HEK293 (cell line): ENCODE results near the gene ST3GAL5.

Experiments used
- CTCF ChIA-PET: fragments of 350-600 bp; formaldehyde crosslinking; extraction: SDS; loops from one replicate; lab custom pipeline; 2021; ENCODE audit warnings: antibody characterized with exemption; lab: Yijun Ruan, JAX
- POLR2A ChIA-PET: fragments of 300-600 bp; formaldehyde crosslinking; extraction: SDS; loops from one replicate; lab custom pipeline; 2020; ENCODE audit warnings: antibody characterized with exemption, inconsistent platforms; lab: Yijun Ruan, JAX
- H3K27ac ChIP-seq: fragments of 200-500 bp; sonication (Bioruptor generic); 2 replicates; pipeline ENCODE4 v1.5.1; 2014; ENCODE audit warnings: low read depth, low read length, control low read depth, inconsistent platforms; ENCODE audit errors: extremely low read depth
- H3K36me3 ChIP-seq, 2 experiments: fragments of 200-500 bp in 1 of 2; sonication (Bioruptor generic) in 1 of 2; 1 replicate in 1 of 2; 2 replicates in 1 of 2; pipeline ENCODE4 v1.5.1; 2014 to 2017; ENCODE audit warnings: inconsistent platforms in 2 of 2, low read length in 2 of 2; ENCODE audit not compliant: control insufficient read depth in 2 of 2, insufficient read depth in 1 of 2
- H3K4me1 ChIP-seq: fragments of 200-500 bp; sonication (Bioruptor generic); 2 replicates; pipeline ENCODE4 v1.5.1; 2014; ENCODE audit warnings: mild to moderate bottlenecking, low read length, inconsistent platforms; ENCODE audit not compliant: control insufficient read depth, insufficient read depth
- H3K4me3 ChIP-seq: 2 replicates; pipeline ENCODE4 v1.5.1; 2011; ENCODE audit warnings: low read depth, mild to moderate bottlenecking, control low read depth, low read length, moderate library complexity
- H3K9me3 ChIP-seq: fragments of 200-500 bp; sonication (Bioruptor generic); 2 replicates; pipeline ENCODE4 v1.5.1; 2014; ENCODE audit warnings: low read depth, low read length, inconsistent platforms; ENCODE audit not compliant: control insufficient read depth, insufficient read depth
- KLF16 ChIP-seq: fragments of 450-650 bp; formaldehyde crosslinking; IDR thresholded peaks from 2 replicates; pipeline ENCODE4 v1.5.1; 2017; ENCODE audit warnings: missing biosample characterization, missing genetic modification characterization
- PBX3 ChIP-seq: sonication (generic); formaldehyde crosslinking; IDR thresholded peaks from 2 replicates; pipeline ENCODE4 v1.8.1; 2022; ENCODE audit warnings: mild to moderate bottlenecking, moderate library complexity, missing genetic modification reagents
- SCRT1 ChIP-seq: fragments of 450-650 bp; formaldehyde crosslinking; IDR thresholded peaks from 2 replicates; pipeline ENCODE4 v1.5.1; 2016; ENCODE audit warnings: missing biosample characterization, missing genetic modification characterization, borderline replicate concordance
- ZBTB10 ChIP-seq: fragments of 450-650 bp; formaldehyde crosslinking; IDR thresholded peaks from 2 replicates; pipeline ENCODE4 v1.5.1; 2016; ENCODE audit warnings: missing biosample characterization, missing genetic modification characterization
- ZBTB49 ChIP-seq: fragments of 450-650 bp; formaldehyde crosslinking; IDR thresholded peaks from 2 replicates; pipeline ENCODE4 v1.5.1; 2016; ENCODE audit warnings: missing biosample characterization, missing genetic modification characterization, low read depth
- ZNF184 ChIP-seq: fragments of 450-650 bp; IDR thresholded peaks from 2 replicates; pipeline ENCODE4 v1.5.1; 2018; ENCODE audit warnings: missing biosample characterization, mild to moderate bottlenecking, missing genetic modification characterization
- ZNF341 ChIP-seq: fragments of 450-650 bp; formaldehyde crosslinking; IDR thresholded peaks from 2 replicates; pipeline ENCODE4; 2016; ENCODE audit warnings: low read depth, missing biosample characterization, missing genetic modification characterization
- ZNF513 ChIP-seq: fragments of 450-650 bp; IDR thresholded peaks from 2 replicates; pipeline ENCODE4 v1.5.1; 2018; ENCODE audit warnings: missing biosample characterization, missing genetic modification characterization
- ZNF521 ChIP-seq: fragments of 450-650 bp; formaldehyde crosslinking; IDR thresholded peaks from 2 replicates; pipeline ENCODE4 v1.5.1; 2017; ENCODE audit warnings: missing biosample characterization, mild to moderate bottlenecking, missing genetic modification characterization
- ZNF549 ChIP-seq: fragments of 450-650 bp; IDR thresholded peaks from 2 replicates; pipeline ENCODE4 v1.5.1; 2018; ENCODE audit warnings: missing biosample characterization, missing genetic modification characterization, mild to moderate bottlenecking, inconsistent platforms, moderate library complexity
- ZNF621 ChIP-seq: fragments of 450-650 bp; formaldehyde crosslinking; IDR thresholded peaks from 2 replicates; pipeline ENCODE4 v1.5.1; 2017; ENCODE audit warnings: missing biosample characterization, missing genetic modification characterization
- ZNF704 ChIP-seq: fragments of 450-650 bp; formaldehyde crosslinking; IDR thresholded peaks from 2 replicates; pipeline ENCODE4 v1.5.1; 2016; ENCODE audit warnings: missing biosample characterization, missing genetic modification characterization
- ZNF792 ChIP-seq: fragments of 450-650 bp; formaldehyde crosslinking; IDR thresholded peaks from 2 replicates; pipeline ENCODE4 v1.5.1; 2016; ENCODE audit warnings: missing biosample characterization, missing genetic modification characterization
- ZNF837 ChIP-seq: fragments of 450-650 bp; formaldehyde crosslinking; IDR thresholded peaks from 2 replicates; pipeline ENCODE4 v1.5.1; 2016; ENCODE audit warnings: missing biosample characterization, missing genetic modification characterization

Gene ST3GAL5

GRCh38 chr2:85902496-85902895 lies 13.7 kb upstream of the ST3GAL5 start (continued):
- TF ChIP-seq PBX3 (CRISPR knock-in tag): no peak
- TF ChIP-seq ZNF621 (tag by site-specific recombination): no peak
- TF ChIP-seq ZNF792 (tag by site-specific recombination): no peak

- ChIA-PET POLR2A (interaction anchor here (1.7 kb wide), 1 partner anchor 12 kb away, joined by 4 read pairs; the partner anchor contains the start of gene ST3GAL5), CTCF (interaction anchor here (1.3 to 3.3 kb wide), 2 partner anchors 12 to 15 kb away, joined by 4 to 13 read pairs; partner anchors contain the start of gene ST3GAL5)
- Histone ChIP-seq H3K4me3 (no peak overlapping the region), H3K4me1 (no peaks in the 10 kb centered on the region), H3K27ac (no peak overlapping the region), H3K9me3 (no peaks in the 10 kb centered on the region), H3K36me3 (no peaks in the 10 kb centered on the region)
- no peak for TF ChIP-seq ZNF513 (tag by site-specific recombination)
- no peak for TF ChIP-seq KLF16
- no peak for TF ChIP-seq SCRT1
- TF ChIP-seq ZNF837 (tag by site-specific recombination): no peak
- no peak for TF ChIP-seq ZNF549 (tag by site-specific recombination)
- TF ChIP-seq ZBTB49 (tag by site-specific recombination): no peak
Measured at GRCh38 chr2:85901155-85901554, 12.4 kb upstream of the ST3GAL5 start.

- Histone ChIP-seq H3K27ac (no peak overlapping the region), H3K4me3 (no peak overlapping the region), H3K4me1 (no peaks in the 10 kb centered on the region), H3K36me3 (no peaks in the 10 kb centered on the region), H3K9me3 (no peaks in the 10 kb centered on the region)
- ChIA-PET POLR2A (no interaction called here), CTCF (interaction anchor here (0.7 to 3.3 kb wide), 2 partner anchors 11 to 627 kb away, joined by 3 to 13 read pairs; partner anchors contain the start of gene ST3GAL5)
- no peak for TF ChIP-seq ZNF521 (tag by site-specific recombination)
- TF ChIP-seq ZBTB10 (tag by site-specific recombination): no peak
- TF ChIP-seq ZNF341 (tag by site-specific recombination): no peak
- no peak for TF ChIP-seq ZNF704 (tag by site-specific recombination)
- no peak for TF ChIP-seq ZNF184 (tag by site-specific recombination)
Measured at GRCh38 chr2:85900366-85900765, 11.6 kb upstream of the ST3GAL5 start.
